HuH-7.5 (cell line): ENCODE results near the gene LONP2.

Experiments
- DNase-seq: peaks from one replicate; pipeline ENCODE4 v3.0.0; 2011; ENCODE audit warnings: low spot score

The LONP2 gene

GRCh38 chr16:48244080-48244862, at the start of gene LONP2:
Gene LONP2, plus strand, starts transcription at chr16:48244300. Its CDS starts 89 bp downstream, at chr16:48244389.
- DNase-seq, result peak; percentile 55

- DNase-seq, result peak; percentile 27
Measured at GRCh38 chr16:48194828-48195556, 49.1 kb upstream of the LONP2 start.

GRCh38 chr16:48197294-48197693, 46.8 kb upstream of the LONP2 start:
- no peak for DNase-seq

GRCh38 chr16:48201515-48202201, 42.4 kb upstream of the LONP2 start:
- DNase-seq, result no peak

- peak; percentile 37 for DNase-seq
Measured at GRCh38 chr16:48203974-48204824, 39.9 kb upstream of the LONP2 start.

GRCh38 chr16:48204825-48205151, 39.3 kb upstream of the LONP2 start:
- no peak for DNase-seq

GRCh38 chr16:48206594-48207242, 37.4 kb upstream of the LONP2 start:
- DNase-seq, result no peak

- DNase-seq, result no peak
Measured at GRCh38 chr16:48210747-48211146, 33.4 kb upstream of the LONP2 start.

- DNase-seq, result no peak
Measured at GRCh38 chr16:48212033-48212432, 32.1 kb upstream of the LONP2 start.

GRCh38 chr16:48215738-48216137, 28.4 kb upstream of the LONP2 start:
- no peak for DNase-seq

- no peak for DNase-seq
Measured at GRCh38 chr16:48217708-48218107, 26.4 kb upstream of the LONP2 start.

- no peak for DNase-seq
Measured at GRCh38 chr16:48218473-48218872, 25.6 kb upstream of the LONP2 start.

- DNase-seq, result no peak
Measured at GRCh38 chr16:48220891-48221290, 23.2 kb upstream of the LONP2 start.

GRCh38 chr16:48223490-48223889, 20.6 kb upstream of the LONP2 start:
- no peak for DNase-seq

GRCh38 chr16:48225456-48225855, 18.6 kb upstream of the LONP2 start:
- DNase-seq, result no peak

GRCh38 chr16:48231727-48232492, 12.2 kb upstream of the LONP2 start:
- no peak for DNase-seq

GRCh38 chr16:48232493-48233040, 11.5 kb upstream of the LONP2 start:
- no peak for DNase-seq

GRCh38 chr16:48234630-48235029, 9.5 kb upstream of the LONP2 start:
- DNase-seq, result no peak

- no peak for DNase-seq
Measured at GRCh38 chr16:48235058-48235555, 9.0 kb upstream of the LONP2 start.

- no peak for DNase-seq
Measured at GRCh38 chr16:48235556-48236136, 8.5 kb upstream of the LONP2 start.
